Posterior cingulate gyrus (tissue), 11 donors: ENCODE results near the gene ING4.

ENCODE experiments used
- DNase-seq, 10 donors: peaks; one replicate each; pipeline versions ENCODE4 v3.0.0 to v3.0.0-alpha.2; 2020 to 2021; ENCODE audit warnings: mixed read lengths in 3 of 10
- intact Hi-C: fragments of 100-400 bp; cut with DNase I; formaldehyde crosslinking; loops from one replicate; pipeline ENCODE4 v1.15.1; 2023

ING4 gene

DNA sequence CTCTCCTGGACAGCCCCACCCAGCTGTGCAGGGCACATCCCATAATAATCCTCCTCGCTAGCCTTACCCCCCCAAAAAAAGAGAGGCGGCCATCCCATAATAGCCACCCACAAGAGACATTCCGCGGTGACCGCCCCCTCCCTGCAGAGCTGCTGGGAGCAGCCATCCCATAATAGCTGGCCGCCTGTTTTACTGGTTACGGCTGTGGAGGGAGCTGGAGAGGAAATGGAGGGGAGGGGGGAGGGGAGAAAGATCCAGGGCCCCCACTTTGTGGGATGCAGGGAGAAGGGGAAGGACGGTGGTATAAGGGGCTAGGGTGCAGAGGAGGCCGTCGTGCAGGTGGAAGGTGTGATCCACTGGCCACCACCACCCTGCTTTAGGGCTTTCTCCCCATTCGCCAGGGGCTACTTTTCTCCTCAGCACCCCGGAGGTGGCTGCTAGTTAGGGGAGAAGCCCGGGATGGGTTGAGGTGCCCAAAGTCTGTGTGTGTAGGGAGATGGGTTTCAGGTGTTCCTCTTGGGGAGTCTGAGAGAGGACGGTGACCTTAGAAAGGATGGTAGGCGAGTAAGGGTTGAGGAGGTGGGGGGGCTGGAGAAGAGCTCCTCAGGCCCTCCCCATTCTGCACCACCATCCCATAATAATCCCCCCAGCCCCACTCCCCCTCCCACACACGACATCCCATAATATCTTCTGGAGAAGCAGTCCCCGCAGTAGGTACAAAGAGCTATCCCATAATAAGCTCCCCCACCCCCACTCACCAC lies 49.7 kb downstream of the ING4 start:
- peak; percentile 65 to 97 (median 77) for DNase-seq
- intact Hi-C loops: no loop called here

DNA sequence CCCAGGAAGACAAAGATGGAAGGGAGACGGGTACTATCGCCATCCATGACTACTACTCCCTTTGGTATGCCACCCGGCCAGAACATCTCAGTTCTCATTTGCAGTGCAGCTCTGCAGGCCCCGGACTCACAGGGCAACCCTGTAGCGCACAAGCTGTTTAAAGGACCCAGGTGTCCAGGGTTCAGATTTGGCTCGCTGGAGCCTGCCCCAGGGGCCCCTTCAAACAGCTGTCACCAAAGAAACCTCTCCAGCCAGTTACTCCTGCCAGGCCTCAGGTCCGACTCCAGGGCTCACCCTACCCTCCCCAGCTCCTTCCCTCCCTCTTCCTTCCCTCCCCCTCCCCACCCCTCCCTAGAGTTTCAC lies 50.3 kb downstream of the ING4 start:
- intact Hi-C loops: no loop called here
- no peak for DNase-seq

GRCh38 chr12:6612247-6612646 lies 50.7 kb downstream of the ING4 start:
- intact Hi-C loops: no loop called here
- no peak for DNase-seq

DNA sequence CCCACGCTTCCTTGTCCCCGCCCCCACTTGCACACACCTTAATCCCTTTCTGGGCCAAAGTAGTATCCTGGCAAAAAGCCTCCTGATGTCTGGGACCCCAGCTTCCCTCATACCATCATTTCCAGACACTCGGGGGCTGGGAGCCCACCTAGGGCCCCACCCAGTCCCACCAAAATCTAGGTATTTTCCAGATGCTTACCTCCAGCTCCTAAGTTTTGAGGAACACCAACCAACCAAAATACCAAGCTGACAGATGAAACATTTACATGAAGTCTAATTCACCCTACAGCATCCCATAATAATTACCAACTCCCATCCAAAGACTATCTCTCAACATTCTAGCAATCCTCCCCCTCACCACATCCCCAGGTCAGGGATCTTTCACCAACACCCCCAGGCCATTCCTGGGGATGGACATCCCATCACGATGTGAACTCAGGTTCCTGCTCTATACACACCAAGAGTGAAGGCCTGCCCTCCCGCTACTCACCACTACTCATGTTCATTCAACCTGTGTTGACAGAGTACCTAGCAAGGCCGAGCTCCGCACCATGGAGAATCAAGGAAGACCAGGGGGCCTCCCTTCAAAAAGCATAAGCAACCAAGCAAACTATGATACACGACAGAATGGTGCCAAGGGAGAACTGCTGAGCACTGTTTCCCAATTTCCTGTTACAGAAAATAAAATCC lies 54.2 kb downstream of the ING4 start:
- DNase-seq: peak in 2 of 10 donors; percentile 58 to 77
- intact Hi-C loops: no loop called here

DNA sequence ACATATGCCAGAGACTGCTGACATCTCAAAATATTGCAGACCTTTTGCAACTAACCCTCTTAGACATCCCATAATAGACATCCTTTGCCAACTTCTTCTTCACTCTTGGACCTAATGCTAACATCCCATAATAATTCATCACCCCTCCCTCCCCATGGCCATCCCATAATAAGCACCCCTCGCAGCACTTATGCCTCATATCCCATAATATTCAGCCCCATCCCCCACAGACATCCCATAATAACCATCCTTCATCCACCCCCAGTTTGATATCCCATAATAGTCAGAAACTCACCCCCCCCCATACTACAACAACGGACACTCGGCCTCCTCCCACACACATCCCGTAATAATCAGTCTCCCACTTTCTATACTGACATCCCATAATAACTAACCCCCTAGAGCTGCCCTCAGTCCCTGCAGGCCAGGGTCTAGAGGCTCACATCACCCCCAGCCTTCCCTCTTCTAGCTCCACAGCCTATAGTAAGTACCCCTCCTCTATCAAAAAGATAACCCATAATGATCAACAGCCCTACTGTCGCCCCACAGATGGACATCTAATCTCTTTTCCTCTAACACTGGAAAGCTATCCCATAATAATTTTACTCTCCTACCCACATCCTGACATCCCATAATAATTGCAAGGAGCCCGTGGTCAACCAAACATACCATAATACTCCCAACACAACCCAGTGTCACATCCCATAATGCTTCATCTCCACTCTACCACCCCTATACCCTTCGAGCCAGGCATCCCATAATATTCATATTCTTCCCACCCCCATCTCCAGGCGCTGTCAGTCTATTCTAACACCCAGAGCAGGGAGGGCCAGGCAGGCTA lies 54.9 kb downstream of the ING4 start:
- DNase-seq: peak in 5 of 10 donors; percentile 21 to 73 (median 42)
- intact Hi-C loops: loop anchor here (2.0 kb wide), 1 partner anchor 39 kb away; the partner anchor contains the start of gene NOP2

GRCh38 chr12:6606331-6607131 lies 56.4 kb downstream of the ING4 start:
- intact Hi-C loops: loop anchor here (2.0 kb wide), 1 partner anchor 38 kb away; the partner anchor contains the start of gene NOP2
- DNase-seq: peak in 9 of 10 donors; percentile 28 to 89 (median 57)

- DNase-seq: peak in 8 of 10 donors; percentile 30 to 92 (median 47)
Observed at GRCh38 chr12:6605421-6606330, 57.2 kb downstream of the ING4 start.

DNA sequence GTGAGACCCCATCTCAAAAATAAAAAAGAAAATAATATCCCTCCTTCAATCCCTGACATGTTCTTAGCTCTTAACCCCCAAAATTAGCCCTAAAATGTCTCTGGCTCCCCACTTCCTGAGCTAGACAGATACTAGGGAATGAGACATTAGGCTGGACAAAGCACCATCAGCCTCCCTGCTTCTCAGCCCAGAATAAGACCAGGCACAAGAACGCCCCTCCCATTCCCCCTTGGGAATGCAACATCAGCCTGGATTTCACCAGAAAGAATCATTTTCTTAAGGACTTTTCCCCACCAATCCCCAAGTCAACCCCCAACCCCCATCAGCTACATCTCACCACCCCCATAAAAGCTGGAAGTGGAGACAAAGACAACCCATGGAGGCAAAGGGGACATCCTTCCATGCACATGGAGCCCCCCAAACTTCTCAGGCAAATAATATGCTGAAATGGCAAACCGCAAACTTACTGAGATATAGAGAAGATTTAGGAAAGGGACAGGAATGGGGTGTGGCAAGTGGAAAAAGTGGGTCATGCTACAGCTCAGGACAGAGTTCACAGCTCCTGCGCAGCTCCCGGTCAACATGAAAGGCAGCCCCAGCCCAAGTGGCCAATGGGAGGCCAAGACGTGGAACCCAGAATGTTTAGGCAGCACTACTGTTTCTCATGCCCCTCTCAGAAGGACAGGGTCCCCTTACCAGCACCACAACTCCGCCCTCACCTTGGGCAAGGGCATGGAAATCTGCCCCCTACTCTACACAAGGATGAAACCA lies 58.5 kb downstream of the ING4 start:
- peak in 1 of 10 donors; percentile 58 for DNase-seq
- intact Hi-C loops: no loop called here

More at GRCh38 chr12:6605421-6606330, 57.2 kb downstream of the ING4 start:
- intact Hi-C loops: loop anchor here (2.0 kb wide), 1 partner anchor 37 kb away; the partner anchor contains the start of gene NOP2

DNA sequence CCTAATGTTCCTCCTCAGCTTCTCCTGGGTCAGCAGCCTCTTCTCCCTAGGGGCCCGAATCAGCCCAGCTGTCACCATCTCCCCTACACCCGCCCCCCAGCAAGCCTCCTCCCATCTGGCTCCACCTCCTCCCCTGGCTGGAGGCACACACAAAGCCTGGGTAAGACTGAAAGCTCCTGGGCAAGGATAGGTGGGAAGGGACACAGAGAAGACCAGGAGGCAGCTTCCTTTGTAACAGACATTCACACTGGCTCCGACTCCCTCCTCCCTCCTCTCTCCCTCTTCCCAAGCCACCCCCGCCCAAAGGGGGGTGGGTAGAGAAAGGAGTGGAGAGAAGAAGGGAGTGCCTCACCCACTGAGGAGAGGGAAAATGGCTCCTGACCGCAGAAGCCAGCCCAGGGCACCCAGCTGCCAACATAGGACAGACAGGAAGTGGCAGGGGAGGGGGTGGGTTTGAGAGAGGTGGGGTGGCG lies 59.8 kb downstream of the ING4 start:
- DNase-seq: peak in 2 of 10 donors; percentile 18 to 88
- intact Hi-C loops: no loop called here

- intact Hi-C loops: no loop called here
- DNase-seq: peak in 1 of 10 donors; percentile 75
Observed at GRCh38 chr12:6602526-6602925, 60.4 kb downstream of the ING4 start.
